PC-3 (cell line): ENCODE measurements around the gene CANX.

Experiments
- EZH2phosphoT487 ChIP-seq: fragments of 300-600 bp; sonication (generic); IDR thresholded peaks from 2 replicates; pipeline ENCODE4 v1.6.1; 2018; ENCODE audit warnings: mild to moderate bottlenecking, antibody characterized with exemption, low read length, borderline replicate concordance
- TF ChIP-seq, protein P1 (sequence below): fragments of 300-600 bp; sonication (generic); conservative IDR thresholded peaks from 2 replicates; pipeline ENCODE4 v1.5.1; 2017; ENCODE audit warnings: antibody characterized with exemption, low read depth, mild to moderate bottlenecking, low read length

GRCh38 chr5:179731791-179732411, 33.1 kb downstream of the CANX start:
- no peak for TF ChIP-seq EZH2phosphoT487
- TF ChIP-seq, protein P1, sequence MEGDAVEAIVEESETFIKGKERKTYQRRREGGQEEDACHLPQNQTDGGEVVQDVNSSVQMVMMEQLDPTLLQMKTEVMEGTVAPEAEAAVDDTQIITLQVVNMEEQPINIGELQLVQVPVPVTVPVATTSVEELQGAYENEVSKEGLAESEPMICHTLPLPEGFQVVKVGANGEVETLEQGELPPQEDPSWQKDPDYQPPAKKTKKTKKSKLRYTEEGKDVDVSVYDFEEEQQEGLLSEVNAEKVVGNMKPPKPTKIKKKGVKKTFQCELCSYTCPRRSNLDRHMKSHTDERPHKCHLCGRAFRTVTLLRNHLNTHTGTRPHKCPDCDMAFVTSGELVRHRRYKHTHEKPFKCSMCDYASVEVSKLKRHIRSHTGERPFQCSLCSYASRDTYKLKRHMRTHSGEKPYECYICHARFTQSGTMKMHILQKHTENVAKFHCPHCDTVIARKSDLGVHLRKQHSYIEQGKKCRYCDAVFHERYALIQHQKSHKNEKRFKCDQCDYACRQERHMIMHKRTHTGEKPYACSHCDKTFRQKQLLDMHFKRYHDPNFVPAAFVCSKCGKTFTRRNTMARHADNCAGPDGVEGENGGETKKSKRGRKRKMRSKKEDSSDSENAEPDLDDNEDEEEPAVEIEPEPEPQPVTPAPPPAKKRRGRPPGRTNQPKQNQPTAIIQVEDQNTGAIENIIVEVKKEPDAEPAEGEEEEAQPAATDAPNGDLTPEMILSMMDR: no peak
